ENCODE measurements around the gene ATG7. TPM values are rescaled to one million over a fixed set of nuclear protein-coding genes. Genes with fewer than 3 reads are reported as not detected.

Gene ATG7
- total RNA-seq, 1 experiment from 2014 or later = 29.3 TPM

DNA sequence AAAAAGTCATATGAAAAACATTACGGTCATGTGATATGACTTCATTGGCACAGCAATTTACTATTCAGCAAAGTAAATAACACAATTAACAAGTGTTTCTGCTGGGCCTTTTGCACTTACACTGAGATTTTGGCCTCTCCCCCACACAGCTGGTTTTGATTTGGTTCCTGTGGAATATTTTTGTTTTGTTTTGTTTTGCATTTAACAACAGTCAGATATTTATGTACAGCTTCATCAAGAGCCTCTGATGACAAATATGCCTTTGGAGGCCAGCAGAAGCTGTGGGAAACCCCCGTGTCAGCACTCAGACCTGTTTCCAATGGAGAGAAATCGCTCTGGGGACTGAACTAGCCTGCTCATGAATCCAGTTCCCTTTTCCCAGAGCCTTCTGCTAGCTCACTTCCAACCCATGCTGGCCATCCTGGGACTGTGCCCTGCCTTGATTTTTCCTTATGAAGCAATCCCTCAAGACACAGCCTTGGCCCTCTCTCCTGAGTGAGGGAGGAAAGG, 161.9 kb downstream of the ATG7 start:
- Histone ChIP-seq H3K36me3 (ENCODE audit: control insufficient read depth in 1 of 2, insufficient read depth in 2 of 2, low read length in 2 of 2) (no peaks in the 10 kb centered on the region), H3K9ac (ENCODE audit: low read length) (no peak overlapping the region), H3K4me2 (ENCODE audit: low read length) (no peak overlapping the region), H3K79me2 (ENCODE audit: insufficient read depth, low read length) (no peaks in the 10 kb centered on the region), H3K27me3 (ENCODE audit: insufficient read depth, low read length) (no peaks in the 10 kb centered on the region), H3K9me3 (ENCODE audit: control insufficient read depth in 1 of 2, insufficient read depth in 1 of 2, low read depth in 1 of 2, low read length in 2 of 2) (no peaks in the 10 kb centered on the region), H4K20me1 (ENCODE audit: insufficient read depth) (no peaks in the 10 kb centered on the region; the same call in 1 of the 2 replicates), H3K9me2 (ENCODE audit: insufficient read depth) (no peaks in the 10 kb centered on the region), H2AFZ (ENCODE audit: low read depth, low read length, poor library complexity, severe bottlenecking) (no peak overlapping the region), H3K4me1 (ENCODE audit: control insufficient read depth in 1 of 2, insufficient read depth in 2 of 2, low read length in 2 of 2) (no peaks in the 10 kb centered on the region), H3K27ac (ENCODE audit: low read depth, low read length) (no peak overlapping the region), H3K4me3 (replicated peaks in 1 of 2; ENCODE audit: low read depth in 1 of 2, low read length in 2 of 2) (no peak overlapping the region)
- ChIA-PET RAD21 (ENCODE audit: low non-redundant PET in 1 of 2, low total read pairs in 2 of 2, uncharacterized antibody in 2 of 2, unreplicated experiment in 2 of 2) (no interaction called here), CTCF (no interaction called here), POLR2A (no interaction called here)
- intact Hi-C loops (cut with micrococcal nuclease) = no loop called here
- DNase-seq (ENCODE audit: low read depth, low spot score) = no peak
- BruUV-seq (replicated peaks) = no TSS peak
- no peak for ATAC-seq
- TF ChIP-seq CEBPB (IDR thresholded peaks at IDR 0.05; ENCODE audit: low read depth) (no peak), POLR2A (IDR thresholded peaks at IDR 0.05; ENCODE audit: borderline replicate concordance, extremely low read depth, insufficient read depth, insufficient read length) (no peak), RAD21 (IDR thresholded peaks at IDR 0.05; ENCODE audit: low read depth) (no peak), FOSL1 (IDR thresholded peaks at IDR 0.05; ENCODE audit: low read depth) (no peak)
- TF ChIP-seq, protein P1, sequence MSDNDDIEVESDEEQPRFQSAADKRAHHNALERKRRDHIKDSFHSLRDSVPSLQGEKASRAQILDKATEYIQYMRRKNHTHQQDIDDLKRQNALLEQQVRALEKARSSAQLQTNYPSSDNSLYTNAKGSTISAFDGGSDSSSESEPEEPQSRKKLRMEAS (IDR thresholded peaks at IDR 0.05) = no peak

DNA sequence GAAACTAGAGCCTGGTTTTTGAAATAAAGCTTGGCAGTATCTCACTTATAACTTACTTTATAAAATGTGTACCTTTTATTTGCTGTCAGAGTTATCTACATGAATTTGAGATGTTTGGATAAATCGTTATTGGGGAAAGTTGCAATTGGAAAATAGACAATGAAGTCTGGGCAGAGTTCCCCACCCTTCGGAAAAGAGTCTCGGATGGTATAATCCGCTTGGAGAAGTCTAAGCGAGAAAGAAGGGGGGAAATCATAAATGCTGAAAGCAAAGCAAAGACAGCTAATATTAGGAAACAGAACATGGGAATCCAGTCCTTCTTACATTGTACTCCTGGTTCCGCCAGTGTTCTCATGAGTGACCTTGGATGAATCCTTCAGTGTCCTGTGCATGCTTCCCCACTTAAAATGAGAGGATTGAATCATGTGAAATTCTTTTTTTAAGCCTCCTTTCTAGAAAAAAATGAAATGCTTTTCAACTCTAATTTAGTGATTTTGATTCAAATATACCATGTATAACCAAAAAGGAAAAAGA, 162.4 kb downstream of the ATG7 start:
- intact Hi-C loops (cut with micrococcal nuclease) = no loop called here
- no peaks in the 10 kb centered on the region for H3K9me2 ChIP-seq (ENCODE audit: insufficient read depth)
- no peaks in the 10 kb centered on the region for H3K9me3 ChIP-seq (ENCODE audit: control insufficient read depth in 1 of 2, insufficient read depth in 1 of 2, low read depth in 1 of 2, low read length in 2 of 2)
- H3K4me3 ChIP-seq (replicated peaks in 1 of 2; ENCODE audit: low read depth in 1 of 2, low read length in 2 of 2) = no peak overlapping the region
- no peak overlapping the region for H3K4me2 ChIP-seq (ENCODE audit: low read length)
- H2AFZ ChIP-seq (ENCODE audit: low read depth, low read length, poor library complexity, severe bottlenecking) = no peak overlapping the region
- H3K4me1 ChIP-seq (ENCODE audit: control insufficient read depth in 1 of 2, insufficient read depth in 2 of 2, low read length in 2 of 2) = no peaks in the 10 kb centered on the region
- no peaks in the 10 kb centered on the region for H3K79me2 ChIP-seq (ENCODE audit: insufficient read depth, low read length)
- no TSS peak for BruUV-seq (replicated peaks)
- DNase-seq (ENCODE audit: low read depth, low spot score) = no peak
- CTCF ChIA-PET = no interaction called here
- no peaks in the 10 kb centered on the region for H3K27me3 ChIP-seq (ENCODE audit: insufficient read depth, low read length)
- TF ChIP-seq SP1 (IDR thresholded peaks at IDR 0.05; ENCODE audit: low read depth) (no peak), ELF1 (IDR thresholded peaks at IDR 0.05; ENCODE audit: borderline replicate concordance, low read depth) (no peak), ZNF274 (IDR thresholded peaks at IDR 0.05; ENCODE audit: low read depth, low read length) (no peak), RAD21 (IDR thresholded peaks at IDR 0.05; ENCODE audit: low read depth) (no peak), EZH2phosphoT487 (IDR thresholded peaks at IDR 0.05; ENCODE audit: borderline replicate concordance) (no peak), FOSL1 (IDR thresholded peaks at IDR 0.05; ENCODE audit: low read depth) (no peak)
- TF ChIP-seq, protein P2, sequence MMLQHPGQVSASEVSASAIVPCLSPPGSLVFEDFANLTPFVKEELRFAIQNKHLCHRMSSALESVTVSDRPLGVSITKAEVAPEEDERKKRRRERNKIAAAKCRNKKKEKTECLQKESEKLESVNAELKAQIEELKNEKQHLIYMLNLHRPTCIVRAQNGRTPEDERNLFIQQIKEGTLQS (IDR thresholded peaks at IDR 0.05) = no peak
- TF ChIP-seq, protein P1 (IDR thresholded peaks at IDR 0.05) = no peak
- no peaks in the 10 kb centered on the region; the same call in 1 of the 2 replicates for H4K20me1 ChIP-seq (ENCODE audit: insufficient read depth)
- POLR2A ChIA-PET = no interaction called here
- H3K36me3 ChIP-seq (ENCODE audit: control insufficient read depth in 1 of 2, insufficient read depth in 2 of 2, low read length in 2 of 2) = no peaks in the 10 kb centered on the region
- ATAC-seq = no peak
- H3K27ac ChIP-seq (ENCODE audit: low read depth, low read length) = no peak overlapping the region
- no peak overlapping the region for H3K9ac ChIP-seq (ENCODE audit: low read length)
- RAD21 ChIA-PET (ENCODE audit: low non-redundant PET in 1 of 2, low total read pairs in 2 of 2, uncharacterized antibody in 2 of 2, unreplicated experiment in 2 of 2) = no interaction called here

Data from HCT116 (cell line).